GM19324 (cell line): ENCODE results near the gene MEIKIN.

Source experiments
- ATAC-seq: cut with Tn5 transposase; IDR thresholded peaks from one replicate; pipeline ENCODE4 v1.9.1; 2021; ENCODE audit warnings: mild to moderate bottlenecking, moderate library complexity; ENCODE audit not compliant: unreplicated experiment, low FRiP score

The MEIKIN gene

GRCh38 chr5:131974622-131974955 is 29.1 kb upstream of the MEIKIN start:
- ATAC-seq = no peak

GRCh38 chr5:131974016-131974415 is 28.6 kb upstream of the MEIKIN start:
- no peak for ATAC-seq

- no peak for ATAC-seq
Observed at GRCh38 chr5:131973089-131973712, 27.7 kb upstream of the MEIKIN start.

- no peak for ATAC-seq
Observed at GRCh38 chr5:131968396-131968954, 23.0 kb upstream of the MEIKIN start.

- ATAC-seq = no peak
Observed at GRCh38 chr5:131966551-131966950, 21.1 kb upstream of the MEIKIN start.

GRCh38 chr5:131965826-131966415 is 20.5 kb upstream of the MEIKIN start:
- ATAC-seq = no peak

GRCh38 chr5:131959906-131960305 is 14.4 kb upstream of the MEIKIN start:
- no peak for ATAC-seq

GRCh38 chr5:131959136-131959535 is 13.7 kb upstream of the MEIKIN start:
- no peak for ATAC-seq

GRCh38 chr5:131957721-131958441 is 12.4 kb upstream of the MEIKIN start:
- ATAC-seq = no peak

- ATAC-seq = no peak
Observed at GRCh38 chr5:131953969-131954368, 8.5 kb upstream of the MEIKIN start.

GRCh38 chr5:131952301-131952857 is 6.9 kb upstream of the MEIKIN start:
- no peak for ATAC-seq

GRCh38 chr5:131950706-131951105 is 5.2 kb upstream of the MEIKIN start:
- ATAC-seq = no peak

GRCh38 chr5:131947445-131947844 is 2.0 kb upstream of the MEIKIN start:
- ATAC-seq = no peak

GRCh38 chr5:131944702-131945550 is 537 bp downstream of the MEIKIN start:
- no peak for ATAC-seq

GRCh38 chr5:131943916-131944315 is 1.5 kb downstream of the MEIKIN start:
- no peak for ATAC-seq

- no peak for ATAC-seq
Observed at GRCh38 chr5:131942016-131942415, 3.4 kb downstream of the MEIKIN start.

- no peak for ATAC-seq
Observed at GRCh38 chr5:131939690-131940345, 5.6 kb downstream of the MEIKIN start.

GRCh38 chr5:131932235-131932634 is 13.2 kb downstream of the MEIKIN start:
- no peak for ATAC-seq

GRCh38 chr5:131928957-131929356 is 16.5 kb downstream of the MEIKIN start:
- ATAC-seq = no peak

- no peak for ATAC-seq
Observed at GRCh38 chr5:131926168-131926567, 19.3 kb downstream of the MEIKIN start.
